GM23248 (cell line): ENCODE results near the gene ERBB4.

ENCODE experiments used
- EZH2 ChIP-seq: fragments of 200-600 bp; sonication (generic); IDR thresholded peaks from 2 replicates; pipeline ENCODE4 v1.6.1; 2018; ENCODE audit warnings: antibody characterized with exemption, mild to moderate bottlenecking; ENCODE audit not compliant: insufficient read depth, poor library complexity, severe bottlenecking
- EZH2phosphoT487 ChIP-seq: fragments of 200-600 bp; sonication (generic); IDR thresholded peaks from 2 replicates; pipeline ENCODE4 v1.6.1; 2018; ENCODE audit warnings: antibody characterized with exemption, moderate library complexity, mild to moderate bottlenecking, low read depth; ENCODE audit not compliant: insufficient read depth

GRCh38 chr2:211368467-211368866, 1170.1 kb downstream of the ERBB4 start:
- TF ChIP-seq EZH2 = no peak
- TF ChIP-seq EZH2phosphoT487 = no peak
